ENCODE results near the gene FBXL13.

The FBXL13 gene

GRCh38 chr7:102890971-102891692 is 183.5 kb downstream of the FBXL13 start:
- DNase-seq: no peak

DNA sequence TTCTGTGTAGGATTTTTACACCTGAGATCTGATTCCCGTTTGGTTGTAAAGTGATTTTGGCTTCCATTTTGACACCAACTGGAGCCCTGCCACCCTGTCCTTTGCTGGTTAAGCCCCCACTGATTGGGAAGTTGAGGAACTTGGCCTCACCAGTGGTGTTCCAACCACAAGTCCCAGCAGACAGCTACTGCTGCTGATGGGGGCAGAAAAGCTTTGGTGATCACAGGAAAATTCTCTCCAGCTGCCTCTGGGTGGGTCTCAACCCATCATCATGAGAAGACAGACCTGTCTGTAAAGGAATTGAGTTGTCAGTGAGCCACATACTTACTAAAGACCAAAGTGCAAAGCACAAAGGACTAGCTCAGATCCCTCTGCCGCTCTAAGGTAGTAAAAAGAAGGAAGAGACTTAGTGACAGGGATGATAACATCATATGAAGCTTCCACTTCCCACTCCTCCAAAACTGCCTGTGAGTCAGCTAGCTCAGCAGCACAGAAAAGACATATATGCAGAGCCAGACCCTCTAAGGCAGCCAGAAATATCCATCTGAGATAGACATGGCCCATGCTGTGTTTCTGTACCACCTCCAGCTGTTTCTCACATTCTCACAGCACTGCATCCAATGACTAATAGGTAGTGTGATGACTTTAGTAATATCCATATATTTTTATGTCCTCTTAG is 184.2 kb downstream of the FBXL13 start:
- DNase-seq: peak; percentile 80

GRCh38 chr7:102889851-102890250 is 184.7 kb downstream of the FBXL13 start:
- no peak for DNase-seq

DNA sequence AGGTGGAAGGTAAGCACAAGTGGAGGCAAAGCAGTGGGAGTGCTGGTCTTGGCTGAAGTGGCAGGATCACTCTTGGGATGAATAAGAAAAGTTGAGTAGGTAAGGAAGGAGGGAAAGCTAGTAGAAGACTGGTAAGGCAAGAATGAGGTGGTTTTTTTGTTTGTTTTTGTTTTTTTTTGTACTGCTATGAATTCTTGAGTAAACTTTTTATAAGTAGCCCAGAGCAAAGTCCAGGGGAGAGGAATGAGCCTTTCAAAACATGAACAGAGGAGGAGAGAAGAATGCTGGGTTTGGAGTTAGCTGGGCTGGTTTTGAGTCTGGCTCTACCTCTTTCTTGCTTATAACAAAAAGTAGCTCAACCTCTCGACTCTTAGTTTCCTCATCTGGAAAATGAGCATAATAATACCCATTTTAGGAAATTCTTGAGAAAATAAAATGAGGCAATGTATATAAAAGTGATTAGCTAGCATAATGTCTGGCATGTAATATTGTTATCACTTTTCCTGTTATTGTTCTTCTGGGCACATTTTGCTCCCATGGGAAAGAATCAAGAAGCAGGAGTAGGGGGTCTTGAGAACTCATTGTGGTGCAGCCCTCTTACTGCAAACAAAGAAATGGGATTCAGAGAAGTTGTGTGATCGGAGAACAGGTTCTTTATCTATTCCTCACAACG is 185.9 kb downstream of the FBXL13 start:
- DNase-seq: no peak

DNA sequence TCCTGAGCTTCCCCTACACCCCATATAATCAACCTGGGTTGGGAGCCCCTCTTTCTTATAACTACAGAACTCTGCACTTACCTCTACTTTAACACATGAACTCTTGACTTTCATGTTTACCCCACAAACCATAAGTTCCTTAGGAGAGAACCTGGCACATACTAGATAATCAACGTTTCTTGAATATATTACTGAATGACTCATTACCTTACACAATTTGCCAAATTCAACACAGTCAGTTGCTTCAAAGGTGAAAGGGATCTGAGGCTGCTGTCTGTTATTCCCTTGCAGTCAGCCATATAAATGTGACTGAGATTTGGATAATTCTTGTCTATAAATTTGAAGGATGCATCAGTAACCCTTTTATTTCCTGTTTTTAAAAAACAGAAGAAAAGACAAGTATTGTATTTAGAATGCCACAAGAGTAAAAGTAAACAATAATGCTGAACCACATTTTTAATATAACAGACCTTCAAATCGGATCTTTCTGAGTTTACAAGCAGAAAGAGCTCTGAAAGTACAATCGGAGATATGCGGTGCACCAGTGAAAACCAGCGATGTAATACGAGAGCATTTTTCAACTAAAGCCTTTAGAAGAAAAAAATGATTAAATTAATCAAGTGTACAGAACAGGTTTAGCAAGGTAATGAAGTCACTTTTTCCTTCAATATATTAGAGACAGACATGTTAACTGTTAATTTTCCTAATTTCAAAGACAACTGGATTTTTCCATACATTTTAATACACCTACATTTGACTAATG is 191.3 kb downstream of the FBXL13 start:
- no peak for DNase-seq

DNA sequence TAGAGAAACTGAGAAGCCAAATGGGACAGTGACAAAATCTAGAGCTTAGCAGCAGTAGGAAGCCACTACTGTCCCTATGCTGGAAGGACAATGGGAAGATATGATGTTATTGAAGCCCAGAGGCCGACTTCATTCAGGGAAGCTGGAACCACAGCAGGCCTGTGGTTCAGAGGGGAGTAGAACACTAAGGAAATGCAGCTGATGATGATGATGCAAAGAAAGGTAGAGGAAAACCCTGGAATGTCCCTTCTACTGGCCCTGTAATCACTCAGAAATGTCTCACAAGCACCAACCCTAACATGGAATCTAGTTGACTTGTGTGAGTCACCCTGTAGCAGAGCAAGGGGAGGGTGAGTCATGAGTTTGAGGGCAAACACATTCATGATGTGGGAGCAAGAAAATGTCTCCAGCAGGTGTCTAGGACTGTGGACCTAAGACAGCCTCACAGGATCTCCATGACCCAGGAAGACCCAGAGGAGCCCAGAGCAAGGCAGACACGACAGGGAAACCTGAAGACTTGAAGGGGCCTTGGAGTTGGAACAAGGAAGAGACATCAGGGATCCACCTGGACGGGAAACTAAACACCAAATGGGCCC is 198.8 kb downstream of the FBXL13 start:
- DNase-seq: peak; percentile 71

- DNase-seq: no peak
These were observed 199.6 kb downstream of the FBXL13 start for GRCh38 chr7:102874966-102875365.

- DNase-seq: peak; percentile 81
These were observed 200.3 kb downstream of the FBXL13 start for GRCh38 chr7:102874166-102874829.

DNA sequence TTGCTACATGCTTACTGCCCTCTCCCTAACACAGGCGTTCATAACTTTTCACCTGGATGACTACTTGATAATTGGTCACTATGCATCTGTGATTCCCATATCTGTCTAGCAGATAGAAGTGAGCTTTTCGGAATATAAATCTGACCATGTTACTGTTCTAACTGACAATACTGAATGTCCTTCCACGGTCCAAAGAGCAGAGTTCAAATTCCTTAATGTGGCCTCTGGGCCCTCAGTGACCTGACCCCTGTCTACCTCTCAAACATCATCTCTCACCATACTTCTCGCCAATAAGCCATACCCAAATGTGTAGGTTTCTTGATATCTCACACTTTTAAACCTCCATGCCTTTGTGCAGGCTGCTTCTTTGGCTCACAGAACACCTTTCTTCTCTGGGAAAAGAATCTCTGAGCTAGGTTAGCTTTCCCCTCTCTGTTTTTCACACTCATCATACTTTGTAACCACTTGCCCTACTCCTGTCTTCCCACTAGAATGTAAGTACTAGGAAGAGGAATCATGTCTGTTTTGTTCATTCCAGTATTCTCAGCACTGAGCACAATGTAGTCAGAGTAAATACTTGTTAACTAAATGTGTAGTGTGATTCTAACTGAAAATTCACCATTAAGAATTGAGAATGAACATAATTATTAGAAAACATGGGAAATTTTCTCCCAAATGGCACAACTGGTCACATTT is 201.0 kb downstream of the FBXL13 start:
- no peak for DNase-seq

- DNase-seq: no peak
These were observed 202.1 kb downstream of the FBXL13 start for GRCh38 chr7:102872460-102872859.

GRCh38 chr7:102869195-102869594 is 205.4 kb downstream of the FBXL13 start:
- DNase-seq: no peak

- DNase-seq: no peak
These were observed 207.9 kb downstream of the FBXL13 start for GRCh38 chr7:102866535-102867215.

DNA sequence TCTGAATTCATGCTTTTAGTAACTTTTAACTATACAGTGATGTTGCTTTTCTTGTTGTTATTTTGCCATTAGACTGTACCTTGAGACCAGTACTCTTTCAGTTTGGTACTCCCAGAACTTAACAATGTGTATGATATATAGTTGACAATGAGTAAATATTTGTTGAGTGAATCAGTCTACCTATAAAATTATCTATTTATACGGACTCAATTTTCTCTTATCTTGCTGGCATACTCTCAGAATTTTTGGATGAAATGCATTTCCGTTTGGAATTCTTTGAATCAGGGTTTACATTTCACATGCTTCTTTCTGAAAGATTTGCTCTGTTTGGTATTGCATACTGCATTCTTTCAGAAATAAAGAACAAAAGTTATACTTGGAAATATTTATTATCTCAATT is 209.6 kb downstream of the FBXL13 start:
- no peak for DNase-seq

- no peak for DNase-seq
These were observed 214.2 kb downstream of the FBXL13 start for GRCh38 chr7:102860351-102860811.

- DNase-seq: no peak
These were observed 214.8 kb downstream of the FBXL13 start for GRCh38 chr7:102859799-102860125.

- DNase-seq: no peak
These were observed 215.4 kb downstream of the FBXL13 start for GRCh38 chr7:102859084-102859798.

GRCh38 chr7:102856036-102856435 is 218.6 kb downstream of the FBXL13 start:
- no peak for DNase-seq

DNA sequence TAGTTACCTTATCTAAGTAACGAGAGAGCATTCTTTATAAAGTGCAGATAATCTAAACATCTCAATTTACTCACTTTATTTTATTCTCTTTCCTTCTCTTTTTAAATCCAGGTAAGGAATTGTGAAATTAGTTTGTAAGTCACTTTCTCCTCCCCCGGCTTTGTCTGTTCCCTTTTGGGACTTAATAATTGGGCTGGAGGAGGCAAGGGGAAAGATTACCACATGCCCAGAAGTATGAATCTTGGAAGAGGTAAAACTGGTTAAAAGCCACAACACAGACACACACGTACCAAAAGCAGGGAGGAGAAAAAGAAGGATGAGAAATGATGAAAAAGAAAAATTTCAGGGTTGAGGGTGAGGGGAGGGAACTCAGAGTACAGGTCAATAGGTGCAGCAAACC is 225.1 kb downstream of the FBXL13 start:
- DNase-seq: no peak

DNA sequence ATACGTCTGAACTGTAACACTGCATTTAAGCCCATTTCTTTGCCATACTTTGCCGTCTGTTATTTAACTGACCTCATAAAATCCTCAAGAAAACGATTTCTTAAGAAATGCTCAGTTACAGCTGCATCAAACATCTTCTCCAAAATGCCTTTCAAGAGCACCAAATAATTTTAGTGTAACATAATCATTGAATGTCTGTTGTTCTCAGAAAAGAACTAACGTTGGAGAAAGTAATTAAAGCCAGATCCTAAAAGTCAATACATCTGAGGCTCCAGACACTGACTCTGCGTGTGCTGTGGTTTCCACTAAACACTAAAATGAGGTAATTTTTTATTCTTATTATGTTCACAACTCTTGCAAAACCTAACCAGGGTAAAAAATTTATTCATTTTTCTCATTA is 225.5 kb downstream of the FBXL13 start:
- no peak for DNase-seq

DNA sequence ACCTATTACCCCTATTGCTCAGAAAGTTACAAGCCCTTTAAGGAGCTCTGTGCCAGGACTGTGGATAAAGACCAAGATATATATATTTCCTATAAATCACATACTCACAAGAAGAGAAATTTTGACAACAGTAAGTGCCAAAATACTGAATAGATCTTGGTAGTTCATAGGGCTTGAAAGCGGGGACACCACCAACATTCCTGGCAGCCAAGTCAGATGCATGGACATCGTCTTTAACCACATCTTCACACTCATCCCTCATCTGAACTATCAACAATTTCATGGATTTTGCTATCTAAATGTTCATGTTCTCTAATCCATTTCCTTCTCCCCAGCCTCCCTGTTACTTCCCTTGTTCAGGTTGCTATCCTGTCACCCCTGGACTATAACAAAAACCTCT is 229.2 kb downstream of the FBXL13 start:
- DNase-seq: no peak

Data from MV-4-11 (cell line).